GM23338 (cell line): ENCODE data around the gene SEZ6L. TPM values are rescaled to one million over a fixed set of nuclear protein-coding genes. Genes with fewer than 3 reads are reported as not detected.

Source experiments
- ATAC-seq: fragments of 200-7000 bp; cut with Tn5 transposase; 3 replicates; pipeline ENCODE4 v1.9.1; 2020
- DNase-seq: peaks from one replicate; pipeline ENCODE4 v3.0.0-alpha.2; 2015; ENCODE audit warnings: low spot score
- H2AFZ ChIP-seq: fragments of 200-600 bp; sonication (generic); 2 replicates; pipeline ENCODE4 v1.8.0; 2016; ENCODE audit warnings: antibody characterized with exemption, mild to moderate bottlenecking, moderate library complexity
- H3F3A ChIP-seq: fragments of 200-600 bp; sonication (generic); replicated peaks from 2 replicates; pipeline ENCODE4 v1.8.0; 2017; ENCODE audit warnings: antibody characterized with exemption, mixed run types, low read depth
- H3K27ac ChIP-seq: fragments of 200-600 bp; sonication (generic); 2 replicates; pipeline ENCODE4 v1.6.1; 2016; ENCODE audit warnings: low read depth
- H3K27me3 ChIP-seq: fragments of 200-600 bp; sonication (generic); 2 replicates; pipeline ENCODE4 v1.8.0; 2016; ENCODE audit warnings: mild to moderate bottlenecking, mixed run types, moderate library complexity; ENCODE audit not compliant: insufficient read depth
- H3K36me3 ChIP-seq: fragments of 200-600 bp; sonication (generic); 2 replicates; pipeline ENCODE4 v1.8.0; 2016; ENCODE audit warnings: mild to moderate bottlenecking; ENCODE audit not compliant: insufficient read depth
- H3K4me1 ChIP-seq: fragments of 200-600 bp; sonication (generic); 2 replicates; pipeline ENCODE4 v1.8.0; 2016; ENCODE audit warnings: mild to moderate bottlenecking, moderate library complexity; ENCODE audit not compliant: insufficient read depth
- H3K4me2 ChIP-seq: fragments of 200-600 bp; sonication (generic); 2 replicates; pipeline ENCODE4 v1.7.1; 2017; ENCODE audit warnings: mixed run types
- H3K4me3 ChIP-seq: fragments of 200-600 bp; sonication (generic); 2 replicates; pipeline ENCODE4 v1.6.1; 2016; ENCODE audit warnings: mixed run types
- H3K79me2 ChIP-seq: fragments of 200-600 bp; sonication (generic); replicated peaks from 2 replicates; pipeline ENCODE4 v1.8.0; 2017; ENCODE audit warnings: mild to moderate bottlenecking; ENCODE audit not compliant: insufficient read depth
- H3K9me2 ChIP-seq: fragments of 200-600 bp; sonication (generic); 2 replicates; pipeline ENCODE4 v1.8.0; 2017; ENCODE audit not compliant: insufficient read depth
- H4K20me1 ChIP-seq: fragments of 200-600 bp; sonication (generic); replicated peaks from 2 replicates; pipeline ENCODE4 v1.8.0; 2017; ENCODE audit warnings: mild to moderate bottlenecking; ENCODE audit not compliant: insufficient read depth
- H3K27ac Mint-ChIP-seq: 2 replicates; pipeline ENCODE4 v1.8.0; 2020; ENCODE audit warnings: inconsistent platforms, mild to moderate bottlenecking, moderate library complexity, mixed read lengths
- H3K27me3 Mint-ChIP-seq: 3 replicates; pipeline ENCODE4 v1.8.0; 2022; ENCODE audit warnings: low read depth, mild to moderate bottlenecking, moderate library complexity, mixed read lengths, inconsistent platforms; ENCODE audit not compliant: insufficient read depth, poor library complexity
- H3K36me3 Mint-ChIP-seq: 3 replicates; pipeline ENCODE4 v1.8.0; 2021; ENCODE audit warnings: low read depth, mild to moderate bottlenecking, inconsistent platforms, moderate library complexity, mixed read lengths
- H3K4me1 Mint-ChIP-seq: 3 replicates; pipeline ENCODE4 v1.8.0; 2020; ENCODE audit warnings: mild to moderate bottlenecking, inconsistent platforms, mixed read lengths
- H3K4me3 Mint-ChIP-seq: 3 replicates; pipeline ENCODE4 v1.8.0; 2021; ENCODE audit warnings: moderate library complexity, mild to moderate bottlenecking, inconsistent platforms, mixed read lengths
- H3K9me3 Mint-ChIP-seq: 3 replicates; pipeline ENCODE4 v1.8.0; 2020; ENCODE audit warnings: moderate library complexity, mild to moderate bottlenecking, inconsistent platforms, mixed read lengths
- CREB1 ChIP-seq: fragments of 250-450 bp; sonication (Bioruptor Pico); IDR thresholded peaks from 2 replicates; pipeline ENCODE4 v1.5.0; 2020; ENCODE audit warnings: low read depth, mild to moderate bottlenecking, moderate library complexity
- CTCF ChIP-seq, 2 experiments: fragments of 200-600 bp in 1 of 2; sonication (generic) in 1 of 2; conservative IDR thresholded peaks; 2 replicates each; pipeline versions ENCODE4 v1.5.1 to v1.6.1; 2016 to 2017; ENCODE audit warnings: antibody characterized with exemption in 2 of 2, low read depth in 2 of 2, mild to moderate bottlenecking in 2 of 2, moderate library complexity in 1 of 2
- ETS1 ChIP-seq: IDR thresholded peaks from 2 replicates; pipeline ENCODE4 v1.6.1; 2016; ENCODE audit warnings: antibody characterized with exemption
- EZH2 ChIP-seq: fragments of 200-600 bp; sonication (generic); IDR thresholded peaks from one replicate; pipeline ENCODE4 v1.8.0; 2017; ENCODE audit warnings: antibody characterized with exemption, mild to moderate bottlenecking, low read depth; ENCODE audit not compliant: unreplicated experiment
- EZH2phosphoT487 ChIP-seq: fragments of 200-600 bp; sonication (generic); IDR thresholded peaks from one replicate; pipeline ENCODE4 v1.8.1; 2018; ENCODE audit warnings: antibody characterized with exemption; ENCODE audit not compliant: unreplicated experiment
- JUNB ChIP-seq: IDR thresholded peaks from one replicate; pipeline ENCODE4 v1.6.1; 2016; ENCODE audit warnings: antibody characterized with exemption; ENCODE audit not compliant: unreplicated experiment
- NANOG ChIP-seq: IDR thresholded peaks from 2 replicates; pipeline ENCODE4 v1.6.1; 2016; ENCODE audit warnings: antibody characterized with exemption, borderline replicate concordance
- POLR2AphosphoS5 ChIP-seq: IDR thresholded peaks from 2 replicates; pipeline ENCODE4 v1.6.1; 2016; ENCODE audit warnings: antibody characterized with exemption, low read depth
- REST ChIP-seq: IDR thresholded peaks from one replicate; pipeline ENCODE4 v1.6.1; 2018; ENCODE audit warnings: antibody characterized with exemption; ENCODE audit not compliant: unreplicated experiment
- ZNF114 ChIP-seq: fragments of 250-450 bp; sonication (Bioruptor Pico); IDR thresholded peaks from 2 replicates; pipeline ENCODE4 v1.5.0; 2020; ENCODE audit warnings: mild to moderate bottlenecking, moderate library complexity
- ZNF331 ChIP-seq: fragments of 250-450 bp; sonication (Bioruptor Pico); IDR thresholded peaks from 2 replicates; pipeline ENCODE4 v1.5.0; 2020; ENCODE audit warnings: low read depth, mild to moderate bottlenecking, moderate library complexity
- polyA plus RNA-seq: library from polyadenylated mRNA; unstranded; fragments of >200 nt; fragmentation: Nextera tagmentation; extraction: Ambion mirVana; gene quantifications from 2 replicates; pipeline ENCODE4 v1.2.1, GENCODE V29; 2016
- total RNA-seq: library from RNA; depleted of rRNA; stranded (reverse); fragments of >200 nt; shearing (Covaris generic); gene quantifications from 2 replicates; pipeline ENCODE4 v1.2.3, GENCODE V29; 2014
- TF ChIP-seq, protein P1 (sequence below): fragments of 250-450 bp; sonication (Bioruptor Pico); IDR thresholded peaks from 2 replicates; pipeline ENCODE4 v1.5.0; 2020; ENCODE audit warnings: mild to moderate bottlenecking, moderate library complexity

Gene SEZ6L
- total and polyA plus RNA-seq, 2 experiments from 2014 or later: 0.13 to 0.24 TPM

DNA sequence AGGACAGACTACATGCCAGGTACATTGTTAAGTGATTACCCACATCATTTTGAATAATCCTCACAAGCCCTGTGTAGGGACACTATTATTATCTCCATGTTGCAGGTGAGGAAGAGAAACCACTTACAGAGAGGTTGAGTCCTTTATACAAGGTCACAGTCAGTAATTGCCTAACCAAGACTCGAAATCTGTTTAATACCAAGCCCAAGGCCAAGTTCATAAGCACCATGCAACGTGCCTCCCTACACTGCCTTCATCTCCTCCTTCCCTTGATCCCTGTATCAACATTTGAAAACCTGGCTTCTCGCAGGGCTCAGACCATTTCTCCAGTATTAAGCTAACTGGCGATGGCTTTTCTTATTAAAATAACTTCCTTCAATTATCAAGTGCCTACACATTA, 41.7 kb upstream of the SEZ6L start:
- ATAC-seq: no peak
- Mint-ChIP-seq H3K9me3 (no peaks in the 10 kb centered on the region), H3K27ac (no peak overlapping the region)

More for the DNA sequence above, 41.7 kb upstream of the SEZ6L start:
- Histone ChIP-seq H3K9me2 (no peaks in the 10 kb centered on the region), H2AFZ (no peak overlapping the region), H3K79me2 (no peaks in the 10 kb centered on the region), H3K4me2 (no peak overlapping the region), H3K4me3 (no peak overlapping the region), H4K20me1 (no peaks in the 10 kb centered on the region), H3K27ac (no peak overlapping the region), H3K4me1 (peaks cover 7% of the 10 kb centered on the region; the same call in 1 of the 2 replicates), H3F3A (no peaks in the 10 kb centered on the region), H3K27me3 (no peaks in the 10 kb centered on the region), H3K36me3 (no peaks in the 10 kb centered on the region; the same call in 1 of the 2 replicates)
- peaks cover 16% of the 10 kb centered on the region for H3K4me1 Mint-ChIP-seq
- no peaks in the 10 kb centered on the region for H3K36me3 Mint-ChIP-seq
- no peak overlapping the region for H3K4me3 Mint-ChIP-seq
- DNase-seq: no peak
- TF ChIP-seq CREB1 (CRISPR knock-in tag) (no peak), EZH2 (no peak), REST (no peak), ZNF114 (no peak), NANOG (no peak), ETS1 (no peak), CTCF (conservative IDR thresholded peaks at IDR 0.05; ENCODE audit: low read depth in 2 of 2) (no peak), JUNB (no peak), ZNF331 (CRISPR knock-in tag) (no peak), EZH2phosphoT487 (no peak), POLR2AphosphoS5 (no peak)
- TF ChIP-seq, protein P1, sequence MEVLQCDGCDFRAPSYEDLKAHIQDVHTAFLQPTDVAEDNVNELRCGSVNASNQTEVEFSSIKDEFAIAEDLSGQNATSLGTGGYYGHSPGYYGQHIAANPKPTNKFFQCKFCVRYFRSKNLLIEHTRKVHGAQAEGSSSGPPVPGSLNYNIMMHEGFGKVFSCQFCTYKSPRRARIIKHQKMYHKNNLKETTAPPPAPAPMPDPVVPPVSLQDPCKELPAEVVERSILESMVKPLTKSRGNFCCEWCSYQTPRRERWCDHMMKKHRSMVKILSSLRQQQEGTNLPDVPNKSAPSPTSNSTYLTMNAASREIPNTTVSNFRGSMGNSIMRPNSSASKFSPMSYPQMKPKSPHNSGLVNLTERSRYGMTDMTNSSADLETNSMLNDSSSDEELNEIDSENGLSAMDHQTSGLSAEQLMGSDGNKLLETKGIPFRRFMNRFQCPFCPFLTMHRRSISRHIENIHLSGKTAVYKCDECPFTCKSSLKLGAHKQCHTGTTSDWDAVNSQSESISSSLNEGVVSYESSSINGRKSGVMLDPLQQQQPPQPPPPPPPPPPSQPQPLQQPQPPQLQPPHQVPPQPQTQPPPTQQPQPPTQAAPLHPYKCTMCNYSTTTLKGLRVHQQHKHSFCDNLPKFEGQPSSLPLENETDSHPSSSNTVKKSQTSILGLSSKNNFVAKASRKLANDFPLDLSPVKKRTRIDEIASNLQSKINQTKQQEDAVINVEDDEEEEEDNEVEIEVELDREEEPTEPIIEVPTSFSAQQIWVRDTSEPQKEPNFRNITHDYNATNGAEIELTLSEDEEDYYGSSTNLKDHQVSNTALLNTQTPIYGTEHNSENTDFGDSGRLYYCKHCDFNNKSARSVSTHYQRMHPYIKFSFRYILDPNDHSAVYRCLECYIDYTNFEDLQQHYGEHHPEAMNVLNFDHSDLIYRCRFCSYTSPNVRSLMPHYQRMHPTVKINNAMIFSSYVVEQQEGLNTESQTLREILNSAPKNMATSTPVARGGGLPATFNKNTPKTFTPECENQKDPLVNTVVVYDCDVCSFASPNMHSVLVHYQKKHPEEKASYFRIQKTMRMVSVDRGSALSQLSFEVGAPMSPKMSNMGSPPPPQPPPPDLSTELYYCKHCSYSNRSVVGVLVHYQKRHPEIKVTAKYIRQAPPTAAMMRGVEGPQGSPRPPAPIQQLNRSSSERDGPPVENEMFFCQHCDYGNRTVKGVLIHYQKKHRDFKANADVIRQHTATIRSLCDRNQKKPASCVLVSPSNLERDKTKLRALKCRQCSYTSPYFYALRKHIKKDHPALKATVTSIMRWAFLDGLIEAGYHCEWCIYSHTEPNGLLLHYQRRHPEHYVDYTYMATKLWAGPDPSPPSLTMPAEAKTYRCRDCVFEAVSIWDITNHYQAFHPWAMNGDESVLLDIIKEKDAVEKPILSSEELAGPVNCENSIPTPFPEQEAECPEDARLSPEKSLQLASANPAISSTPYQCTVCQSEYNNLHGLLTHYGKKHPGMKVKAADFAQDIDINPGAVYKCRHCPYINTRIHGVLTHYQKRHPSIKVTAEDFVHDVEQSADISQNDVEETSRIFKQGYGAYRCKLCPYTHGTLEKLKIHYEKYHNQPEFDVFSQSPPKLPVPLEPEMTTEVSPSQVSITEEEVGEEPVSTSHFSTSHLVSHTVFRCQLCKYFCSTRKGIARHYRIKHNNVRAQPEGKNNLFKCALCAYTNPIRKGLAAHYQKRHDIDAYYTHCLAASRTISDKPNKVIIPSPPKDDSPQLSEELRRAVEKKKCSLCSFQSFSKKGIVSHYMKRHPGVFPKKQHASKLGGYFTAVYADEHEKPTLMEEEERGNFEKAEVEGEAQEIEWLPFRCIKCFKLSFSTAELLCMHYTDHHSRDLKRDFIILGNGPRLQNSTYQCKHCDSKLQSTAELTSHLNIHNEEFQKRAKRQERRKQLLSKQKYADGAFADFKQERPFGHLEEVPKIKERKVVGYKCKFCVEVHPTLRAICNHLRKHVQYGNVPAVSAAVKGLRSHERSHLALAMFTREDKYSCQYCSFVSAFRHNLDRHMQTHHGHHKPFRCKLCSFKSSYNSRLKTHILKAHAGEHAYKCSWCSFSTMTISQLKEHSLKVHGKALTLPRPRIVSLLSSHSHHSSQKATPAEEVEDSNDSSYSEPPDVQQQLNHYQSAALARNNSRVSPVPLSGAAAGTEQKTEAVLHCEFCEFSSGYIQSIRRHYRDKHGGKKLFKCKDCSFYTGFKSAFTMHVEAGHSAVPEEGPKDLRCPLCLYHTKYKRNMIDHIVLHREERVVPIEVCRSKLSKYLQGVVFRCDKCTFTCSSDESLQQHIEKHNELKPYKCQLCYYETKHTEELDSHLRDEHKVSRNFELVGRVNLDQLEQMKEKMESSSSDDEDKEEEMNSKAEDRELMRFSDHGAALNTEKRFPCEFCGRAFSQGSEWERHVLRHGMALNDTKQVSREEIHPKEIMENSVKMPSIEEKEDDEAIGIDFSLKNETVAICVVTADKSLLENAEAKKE (CRISPR knock-in tag): no peak
- H3K27me3 Mint-ChIP-seq: peaks cover 5% of the 10 kb centered on the region
